DOHH2 (cell line): ENCODE results near the gene GAS7.

Source experiments
- H3F3A ChIP-seq: fragments of 200-600 bp; sonication (generic), shearing (Covaris generic); 2 replicates; pipeline ENCODE4 v1.6.0; 2016; ENCODE audit warnings: antibody characterized with exemption, mild to moderate bottlenecking; ENCODE audit not compliant: control insufficient read depth, insufficient read depth
- H3K27ac ChIP-seq: fragments of 200-600 bp; sonication (generic); 2 replicates; pipeline ENCODE4 v1.5.1; 2014; ENCODE audit warnings: low read depth, mild to moderate bottlenecking, low read length, moderate library complexity
- H3K27me3 ChIP-seq: fragments of 200-600 bp; sonication (generic); 2 replicates; pipeline ENCODE4 v1.6.1; 2014; ENCODE audit warnings: mild to moderate bottlenecking, low read length, mixed read lengths; ENCODE audit not compliant: control insufficient read depth
- H3K36me3 ChIP-seq: fragments of 200-600 bp; sonication (generic); 2 replicates; pipeline ENCODE4 v1.6.1; 2014; ENCODE audit warnings: mild to moderate bottlenecking, low read length, moderate library complexity, mixed read lengths; ENCODE audit not compliant: control insufficient read depth
- H3K4me1 ChIP-seq: fragments of 200-600 bp; sonication (generic); 2 replicates; pipeline ENCODE4 v1.6.1; 2014; ENCODE audit warnings: mild to moderate bottlenecking, low read length, mixed read lengths; ENCODE audit not compliant: control insufficient read depth
- H3K4me2 ChIP-seq: fragments of 200-600 bp; sonication (generic); 2 replicates; pipeline ENCODE4 v1.6.0; 2014; ENCODE audit warnings: mild to moderate bottlenecking, low read length, moderate library complexity
- H3K4me3 ChIP-seq: fragments of 200-600 bp; sonication (generic); 2 replicates; pipeline ENCODE4 v1.5.1; 2014; ENCODE audit warnings: mild to moderate bottlenecking, low read length, mixed read lengths
- H3K79me2 ChIP-seq: fragments of 200-600 bp; sonication (generic); 2 replicates; pipeline ENCODE4 v1.6.1; 2014; ENCODE audit warnings: mild to moderate bottlenecking, low read length, mixed read lengths; ENCODE audit not compliant: control insufficient read depth
- H3K9me2 ChIP-seq: fragments of 200-600 bp; sonication (generic); replicated peaks from 2 replicates; pipeline ENCODE4 v1.6.1; 2014; ENCODE audit warnings: mild to moderate bottlenecking, low read length, mixed read lengths; ENCODE audit not compliant: control insufficient read depth
- H3K9me3 ChIP-seq: fragments of 200-600 bp; sonication (generic); 2 replicates; pipeline ENCODE4 v1.6.1; 2014; ENCODE audit warnings: antibody characterized with exemption, low read length, mixed read lengths; ENCODE audit not compliant: control insufficient read depth, insufficient read depth
- H4K20me1 ChIP-seq: fragments of 200-600 bp; sonication (generic); 2 replicates; pipeline ENCODE4 v1.6.0; 2014; ENCODE audit warnings: low read depth, mild to moderate bottlenecking, antibody characterized with exemption, low read length, moderate library complexity; ENCODE audit not compliant: control insufficient read depth, insufficient read depth
- EZH2phosphoT487 ChIP-seq: fragments of 200-600 bp; sonication (generic); IDR thresholded peaks from 2 replicates; pipeline ENCODE4 v1.6.1; 2017; ENCODE audit warnings: borderline replicate concordance, mild to moderate bottlenecking, antibody characterized with exemption, low read length, moderate library complexity, mixed read lengths
- TF ChIP-seq, protein P1 (sequence below): fragments of 200-600 bp; sonication (generic); IDR thresholded peaks from one replicate; pipeline ENCODE4 v1.5.1; 2014; ENCODE audit warnings: antibody characterized with exemption, mild to moderate bottlenecking, low read depth, low read length; ENCODE audit not compliant: poor library complexity, severe bottlenecking

The GAS7 gene

DNA sequence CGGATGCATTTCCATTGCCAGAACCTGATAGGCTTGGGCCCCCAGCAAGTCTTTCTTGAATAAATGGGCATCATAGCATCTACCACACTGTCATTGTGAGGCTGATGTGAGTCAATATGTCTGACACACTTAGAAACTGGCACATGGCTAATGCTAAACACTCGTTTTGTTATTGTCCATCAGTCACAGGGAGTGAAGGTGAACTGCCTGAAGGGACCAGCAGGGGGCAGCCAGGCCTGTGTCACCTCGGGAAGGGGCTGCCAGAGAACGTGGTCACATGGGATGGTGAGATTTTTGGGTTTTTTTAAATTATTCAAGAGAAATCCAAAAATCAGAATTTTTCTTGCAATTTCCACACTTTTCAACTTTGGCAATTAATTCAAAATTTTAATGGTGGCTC is 292.5 kb downstream of the GAS7 start:
- Histone ChIP-seq H3K27ac (no peak overlapping the region), H3K9me2 (no peaks in the 10 kb centered on the region), H3K4me2 (no peak overlapping the region), H3F3A (no peaks in the 10 kb centered on the region), H3K27me3 (no peaks in the 10 kb centered on the region), H3K4me1 (no peaks in the 10 kb centered on the region), H3K4me3 (no peak overlapping the region), H4K20me1 (no peaks in the 10 kb centered on the region), H3K9me3 (no peaks in the 10 kb centered on the region), H3K36me3 (no peaks in the 10 kb centered on the region), H3K79me2 (no peaks in the 10 kb centered on the region)
- TF ChIP-seq, protein P1, sequence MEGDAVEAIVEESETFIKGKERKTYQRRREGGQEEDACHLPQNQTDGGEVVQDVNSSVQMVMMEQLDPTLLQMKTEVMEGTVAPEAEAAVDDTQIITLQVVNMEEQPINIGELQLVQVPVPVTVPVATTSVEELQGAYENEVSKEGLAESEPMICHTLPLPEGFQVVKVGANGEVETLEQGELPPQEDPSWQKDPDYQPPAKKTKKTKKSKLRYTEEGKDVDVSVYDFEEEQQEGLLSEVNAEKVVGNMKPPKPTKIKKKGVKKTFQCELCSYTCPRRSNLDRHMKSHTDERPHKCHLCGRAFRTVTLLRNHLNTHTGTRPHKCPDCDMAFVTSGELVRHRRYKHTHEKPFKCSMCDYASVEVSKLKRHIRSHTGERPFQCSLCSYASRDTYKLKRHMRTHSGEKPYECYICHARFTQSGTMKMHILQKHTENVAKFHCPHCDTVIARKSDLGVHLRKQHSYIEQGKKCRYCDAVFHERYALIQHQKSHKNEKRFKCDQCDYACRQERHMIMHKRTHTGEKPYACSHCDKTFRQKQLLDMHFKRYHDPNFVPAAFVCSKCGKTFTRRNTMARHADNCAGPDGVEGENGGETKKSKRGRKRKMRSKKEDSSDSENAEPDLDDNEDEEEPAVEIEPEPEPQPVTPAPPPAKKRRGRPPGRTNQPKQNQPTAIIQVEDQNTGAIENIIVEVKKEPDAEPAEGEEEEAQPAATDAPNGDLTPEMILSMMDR = peak; percentile 63
- TF ChIP-seq EZH2phosphoT487 = no peak

DNA sequence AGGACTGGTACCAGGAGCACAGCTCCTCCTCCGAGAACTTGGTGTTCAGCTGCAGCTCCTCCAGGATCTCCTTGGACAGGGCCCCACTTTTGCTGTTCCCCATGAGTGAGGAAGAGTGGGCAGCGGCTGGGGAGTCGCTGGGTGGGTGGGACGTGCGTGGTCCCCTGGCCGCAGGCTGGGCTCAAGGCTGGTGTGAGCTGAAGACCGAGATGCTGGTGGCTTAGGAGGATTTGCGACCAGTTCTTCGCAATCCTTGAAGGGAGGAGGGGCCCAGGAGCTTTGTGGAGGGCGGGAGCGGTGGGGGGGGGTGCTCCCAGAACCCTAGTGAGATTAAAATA is 293.4 kb downstream of the GAS7 start, which contains the start of gene RCVRN:
TSS of gene RCVRN (minus strand) at position 194 of the 338 bp plus-strand sequence. CDS start at position 103, 91 bp downstream.
- Histone ChIP-seq H3K36me3 (no peaks in the 10 kb centered on the region), H3K4me3 (no peak within 1 kb of the TSS), H3F3A (no peaks in the 10 kb centered on the region), H3K9me3 (no peaks in the 10 kb centered on the region), H3K4me1 (no peaks in the 10 kb centered on the region), H3K9me2 (no peaks in the 10 kb centered on the region), H3K27me3 (no peaks in the 10 kb centered on the region), H4K20me1 (no peaks in the 10 kb centered on the region), H3K79me2 (no peaks in the 10 kb centered on the region), H3K27ac (no peak within 1 kb of the TSS), H3K4me2 (no peak within 1 kb of the TSS)
- TF ChIP-seq, protein P1 = no peak
- no peak for TF ChIP-seq EZH2phosphoT487

DNA sequence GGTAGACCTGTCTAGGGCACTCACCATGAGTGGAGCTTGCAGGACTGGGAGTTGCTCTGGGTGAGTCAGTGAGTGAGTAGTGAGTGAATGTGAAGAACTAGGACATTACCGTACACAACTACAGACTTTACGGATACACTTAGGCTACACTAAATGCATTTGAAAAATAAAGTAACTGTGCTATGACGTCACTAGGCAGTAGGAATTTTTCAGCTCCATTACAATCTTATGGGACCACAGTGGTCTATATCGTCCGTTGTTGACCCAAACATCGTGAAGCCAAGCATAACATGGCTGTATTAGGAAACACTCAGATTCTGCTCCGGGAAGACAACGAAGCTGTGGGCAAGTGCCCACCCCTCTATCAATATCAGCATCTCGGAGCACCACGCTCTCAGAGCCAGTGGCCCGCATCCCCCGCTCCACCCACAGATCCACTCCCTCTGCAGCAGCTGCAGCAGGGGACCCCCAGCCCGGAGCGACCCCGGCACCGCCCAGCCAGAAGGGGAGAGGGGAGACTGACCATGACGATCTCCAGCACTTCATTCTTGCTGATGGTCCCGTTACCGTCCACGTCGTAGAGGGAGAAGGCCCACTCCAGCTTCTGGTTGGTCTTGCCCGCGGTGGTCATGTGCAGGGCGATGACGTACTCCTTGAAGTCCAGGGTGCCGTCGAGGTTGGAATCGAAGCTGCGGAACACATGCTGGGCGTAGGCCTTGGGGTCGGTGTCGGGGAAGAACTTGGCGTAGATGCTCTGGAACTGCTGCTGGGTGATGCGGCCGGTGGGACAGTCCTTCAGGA is 293.9 kb downstream of the GAS7 start:
- H3K79me2 ChIP-seq = no peaks in the 10 kb centered on the region
- H3K27ac ChIP-seq = no peak overlapping the region
- H3K4me1 ChIP-seq = no peaks in the 10 kb centered on the region
- no peaks in the 10 kb centered on the region for H3K36me3 ChIP-seq
- no peaks in the 10 kb centered on the region for H3F3A ChIP-seq
- no peaks in the 10 kb centered on the region for H3K9me2 ChIP-seq
- H3K9me3 ChIP-seq = no peaks in the 10 kb centered on the region
- no peak overlapping the region for H3K4me2 ChIP-seq
- H3K27me3 ChIP-seq = no peaks in the 10 kb centered on the region
- no peak overlapping the region for H3K4me3 ChIP-seq
- no peaks in the 10 kb centered on the region for H4K20me1 ChIP-seq
- TF ChIP-seq EZH2phosphoT487 = no peak
- TF ChIP-seq, protein P1 = no peak
